ENCODE data around the gene ZBTB45. TPM values are rescaled to one million over a fixed set of nuclear protein-coding genes. Genes with fewer than 3 reads are reported as not detected.
A peak's percentile ranks its signal among the peaks of the same experiment; 100 is the strongest.

Gene ZBTB45
- total and polyA plus RNA-seq, 10 of the 15 experiments (the other 5 are each of a cell fraction or from before 2014, with no cell fraction given) = 0.29 to 17.2 (median 4.2) TPM

GRCh38 chr19:58474997-58475713, 44.5 kb downstream of the ZBTB45 start (continued):
- TF ChIP-seq HSF1 (IDR thresholded peaks at IDR 0.05; ENCODE audit: low read depth, low read length) (no peak), BCLAF1 (IDR thresholded peaks at IDR 0.05) (no peak), NKRF (conservative IDR thresholded peaks at IDR 0.05) (peak; percentile 90), RAD21 (IDR thresholded peaks at IDR 0.05; ENCODE audit: insufficient read depth, low read depth, low read length) (no peak), ZNF24 (IDR thresholded peaks at IDR 0.05) (no peak), EGR1 (IDR thresholded peaks at IDR 0.05; ENCODE audit: borderline replicate concordance in 1 of 2, low read depth in 2 of 2, low read length in 2 of 2) (peak in 1 of 2 experiments; percentile 54; a peak in 1 of 3 replicates), ZBED1 (IDR thresholded peaks at IDR 0.05; ENCODE audit: borderline replicate concordance) (0 out of 2 replicates have a peak, but pooled peaks have one; percentile 39), NR2F1 (conservative IDR thresholded peaks at IDR 0.05) (no peak), POLR2A (IDR thresholded peaks at IDR 0.05; ENCODE audit: low read depth, low read length) (peak; percentile 0), HDGF (IDR thresholded peaks at IDR 0.05) (no peak)

Data from GM12878 (cell line).